Endodermal cell (in vitro differentiated cells): Measurements from ENCODE around the gene PDX1. TPM values are rescaled to one million over a fixed set of nuclear protein-coding genes. Genes with fewer than 3 reads are reported as not detected.

ENCODE experiments used
- DNase-seq: peaks from one replicate; pipeline ENCODE4 v3.0.0-alpha.2; 2017
- H3K27ac ChIP-seq: 2 replicates; pipeline ENCODE4 v1.5.1; 2013; ENCODE audit warnings: mild to moderate bottlenecking, low read depth, low read length, moderate library complexity
- H3K27me3 ChIP-seq: 2 replicates; pipeline ENCODE4 v1.6.1; 2013; ENCODE audit warnings: mild to moderate bottlenecking, low read length, moderate library complexity; ENCODE audit not compliant: insufficient read depth, control insufficient read depth, poor library complexity, severe bottlenecking
- H3K36me3 ChIP-seq: 2 replicates; pipeline ENCODE4 v1.7.0; 2013; ENCODE audit warnings: mild to moderate bottlenecking, low read length, moderate library complexity; ENCODE audit not compliant: control insufficient read depth, insufficient read depth
- H3K4me1 ChIP-seq: one replicate; pipeline ENCODE4 v1.7.0; 2013; ENCODE audit warnings: low read length; ENCODE audit not compliant: control insufficient read depth, insufficient read depth
- H3K4me3 ChIP-seq: 2 replicates; pipeline ENCODE4 v1.5.1; 2013; ENCODE audit warnings: mild to moderate bottlenecking, low read length, moderate library complexity
- H3K9ac ChIP-seq: 2 replicates; pipeline ENCODE4 v1.6.1; 2013; ENCODE audit warnings: mild to moderate bottlenecking, low read length, moderate library complexity; ENCODE audit not compliant: poor library complexity, severe bottlenecking; ENCODE audit errors: extremely low read depth
- H3K9me3 ChIP-seq: 2 replicates; pipeline ENCODE4 v1.6.1; 2013; ENCODE audit warnings: mild to moderate bottlenecking, low read length, moderate library complexity; ENCODE audit not compliant: control insufficient read depth
- H3K27ac Mint-ChIP-seq: 2 replicates; pipeline ENCODE4 v1.8.0; 2020; ENCODE audit warnings: mixed read lengths
- H3K27me3 Mint-ChIP-seq: 2 replicates; pipeline ENCODE4 v1.8.0; 2021; ENCODE audit warnings: mild to moderate bottlenecking, mixed read lengths; ENCODE audit not compliant: insufficient read depth
- H3K36me3 Mint-ChIP-seq: 2 replicates; pipeline ENCODE4 v1.8.0; 2020; ENCODE audit warnings: low read depth, mixed read lengths
- H3K4me1 Mint-ChIP-seq: 2 replicates; pipeline ENCODE4 v1.8.0; 2020; ENCODE audit warnings: mixed read lengths
- H3K4me3 Mint-ChIP-seq: 2 replicates; pipeline ENCODE4 v1.8.0; 2020; ENCODE audit warnings: mild to moderate bottlenecking, moderate library complexity, mixed read lengths
- H3K9me3 Mint-ChIP-seq: 2 replicates; pipeline ENCODE4 v1.8.0; 2020; ENCODE audit warnings: mild to moderate bottlenecking, mixed read lengths
- CTCF ChIP-seq: fragments of 200-600 bp; sonication (generic); conservative IDR thresholded peaks from 2 replicates; pipeline ENCODE4 v1.5.0; 2021; ENCODE audit warnings: antibody characterized with exemption, mild to moderate bottlenecking
- WGBS, 2 experiments: methylation state at CpG; one replicate each; pipeline versions ENCODE4 v1.1.5 to v1.1.7; 2013; ENCODE audit warnings: missing lambda C conversion rate in 2 of 2, mixed read lengths in 1 of 2; ENCODE audit not compliant: insufficient coverage in 1 of 2, insufficient read length in 1 of 2; 5-methylcytosine and 5-hydroxymethylcytosine counted together
- total RNA-seq, 2 donors: library from RNA; stranded (reverse); fragmentation: NEBNext Ultra II Directional in 1 of 2; extraction: Animal tissue kit (Norgen Biotek cat#: 25700) in 1 of 2; gene quantifications; 2 replicates in 1 of 2; 3 replicates in 1 of 2; pipeline ENCODE4 v1.2.1, GENCODE V29; 2021

PDX1 gene
- total RNA-seq, 2 donors from 2014 or later, result not detected

- H3K9me3 Mint-ChIP-seq, result no peaks in the 10 kb centered on the region
- H3K27me3 ChIP-seq, result peaks cover 100% of the 10 kb centered on the region
- no peak for TF ChIP-seq CTCF
- no peak overlapping the region for H3K9ac ChIP-seq
- no peak overlapping the region for H3K4me3 Mint-ChIP-seq
- H3K36me3 Mint-ChIP-seq, result no peaks in the 10 kb centered on the region
- no peaks in the 10 kb centered on the region for H3K36me3 ChIP-seq
- H3K4me3 ChIP-seq, result no peak overlapping the region
- H3K27me3 Mint-ChIP-seq, result peaks cover 100% of the 10 kb centered on the region
- peak; percentile 63 for DNase-seq
- no peak overlapping the region for H3K27ac ChIP-seq
- no peak overlapping the region for H3K27ac Mint-ChIP-seq
- peaks cover 7% of the 10 kb centered on the region for H3K4me1 ChIP-seq
- peaks cover 23% of the 10 kb centered on the region for H3K4me1 Mint-ChIP-seq
- 3% methylated on average over 28 to 52 of the region's 53 CpGs for WGBS, 2 experiments
- no peaks in the 10 kb centered on the region for H3K9me3 ChIP-seq
Observed at GRCh38 chr13:27970382-27971235, 50.8 kb downstream of the PDX1 start.

GRCh38 chr13:27971236-27971645 is 51.4 kb downstream of the PDX1 start:
- Mint-ChIP-seq H3K36me3 (no peaks in the 10 kb centered on the region), H3K4me3 (no peak overlapping the region), H3K9me3 (no peaks in the 10 kb centered on the region), H3K4me1 (peaks cover 18% of the 10 kb centered on the region), H3K27ac (no peak overlapping the region), H3K27me3 (peaks cover 100% of the 10 kb centered on the region)
- H3K9ac ChIP-seq, result no peak overlapping the region
- no peak for TF ChIP-seq CTCF
- no peaks in the 10 kb centered on the region for H3K9me3 ChIP-seq
- H3K4me1 ChIP-seq, result peaks cover 3% of the 10 kb centered on the region
- WGBS, 2 experiments, result 4 to 7% methylated on average over 12 of the region's 13 CpGs
- peak; percentile 92 for DNase-seq
- peaks cover 100% of the 10 kb centered on the region for H3K27me3 ChIP-seq
- no peak overlapping the region for H3K4me3 ChIP-seq
- no peaks in the 10 kb centered on the region for H3K36me3 ChIP-seq
- H3K27ac ChIP-seq, result no peak overlapping the region

GRCh38 chr13:27971776-27972477 is 52.1 kb downstream of the PDX1 start:
- no peak for DNase-seq
- Mint-ChIP-seq H3K27me3 (peaks cover 100% of the 10 kb centered on the region), H3K27ac (no peak overlapping the region), H3K4me1 (peaks cover 14% of the 10 kb centered on the region), H3K4me3 (no peak overlapping the region), H3K36me3 (no peaks in the 10 kb centered on the region), H3K9me3 (no peaks in the 10 kb centered on the region)
- Histone ChIP-seq H3K27ac (no peak overlapping the region), H3K9me3 (no peaks in the 10 kb centered on the region), H3K9ac (no peak overlapping the region), H3K4me3 (no peak overlapping the region), H3K4me1 (no peaks in the 10 kb centered on the region), H3K36me3 (no peaks in the 10 kb centered on the region), H3K27me3 (peaks cover 100% of the 10 kb centered on the region)
- 36 to 44% methylated on average over 6 to 7 of the region's 7 CpGs for WGBS, 2 experiments
- no peak for TF ChIP-seq CTCF
